ENCODE measurements around the gene SUSD2.

The SUSD2 gene

DNA sequence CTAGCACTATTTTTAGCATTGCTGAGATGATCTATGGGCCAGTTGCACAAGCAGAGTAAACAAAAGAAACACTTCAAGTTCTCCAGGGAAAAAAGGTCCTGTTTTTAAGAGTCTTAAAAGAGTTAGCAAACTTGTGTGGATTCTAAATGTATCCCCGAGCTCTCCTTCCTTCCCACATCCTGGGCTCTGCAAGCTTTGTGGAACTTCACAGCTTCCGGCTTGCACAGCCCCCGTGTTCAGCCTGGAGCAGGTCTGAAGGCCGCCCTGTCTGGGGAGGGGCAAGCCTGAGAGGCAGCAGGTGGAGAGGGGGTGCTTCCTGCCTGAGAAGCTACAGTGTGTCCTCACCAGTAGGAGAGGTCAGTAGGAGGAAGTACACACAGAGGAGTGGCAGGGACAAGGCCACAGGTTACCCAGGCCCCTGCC, 35.1 kb upstream of the SUSD2 start:
- no peak overlapping the region for H3K4me3 ChIP-seq (ENCODE audit: low read depth in 1 of 2, low read length in 2 of 2)
- no peaks in the 10 kb centered on the region for H3K9me3 ChIP-seq (ENCODE audit: insufficient read depth, low read length, severe bottlenecking)
- DNase-seq = peak; percentile 16
- peaks cover 83% of the 10 kb centered on the region for H4K20me1 ChIP-seq (ENCODE audit: insufficient read depth, low read length)
- H3K36me3 ChIP-seq (ENCODE audit: insufficient read depth, low read length) = peaks cover 62% of the 10 kb centered on the region
- peak; percentile 51; the same call in 2 of the 3 replicates for ATAC-seq (ENCODE audit: insufficient read depth, low read depth)
- no peak overlapping the region for H3K27ac ChIP-seq (ENCODE audit: low read length)
- no peaks in the 10 kb centered on the region for H3K4me1 ChIP-seq (ENCODE audit: insufficient read depth, low read length)
- H2AFZ ChIP-seq (ENCODE audit: low read depth, low read length) = no peak overlapping the region
- no peak overlapping the region for H3K4me2 ChIP-seq (ENCODE audit: insufficient read depth, low read length)
- no peak overlapping the region for H3K9ac ChIP-seq (ENCODE audit: low read depth, low read length)
- H3K79me2 ChIP-seq (ENCODE audit: insufficient read depth, low read length) = no peaks in the 10 kb centered on the region
- TF ChIP-seq EZH2 (IDR thresholded peaks at IDR 0.05; ENCODE audit: borderline replicate concordance, low read depth, low read length, severe bottlenecking) = no peak
- TF ChIP-seq, protein P1, sequence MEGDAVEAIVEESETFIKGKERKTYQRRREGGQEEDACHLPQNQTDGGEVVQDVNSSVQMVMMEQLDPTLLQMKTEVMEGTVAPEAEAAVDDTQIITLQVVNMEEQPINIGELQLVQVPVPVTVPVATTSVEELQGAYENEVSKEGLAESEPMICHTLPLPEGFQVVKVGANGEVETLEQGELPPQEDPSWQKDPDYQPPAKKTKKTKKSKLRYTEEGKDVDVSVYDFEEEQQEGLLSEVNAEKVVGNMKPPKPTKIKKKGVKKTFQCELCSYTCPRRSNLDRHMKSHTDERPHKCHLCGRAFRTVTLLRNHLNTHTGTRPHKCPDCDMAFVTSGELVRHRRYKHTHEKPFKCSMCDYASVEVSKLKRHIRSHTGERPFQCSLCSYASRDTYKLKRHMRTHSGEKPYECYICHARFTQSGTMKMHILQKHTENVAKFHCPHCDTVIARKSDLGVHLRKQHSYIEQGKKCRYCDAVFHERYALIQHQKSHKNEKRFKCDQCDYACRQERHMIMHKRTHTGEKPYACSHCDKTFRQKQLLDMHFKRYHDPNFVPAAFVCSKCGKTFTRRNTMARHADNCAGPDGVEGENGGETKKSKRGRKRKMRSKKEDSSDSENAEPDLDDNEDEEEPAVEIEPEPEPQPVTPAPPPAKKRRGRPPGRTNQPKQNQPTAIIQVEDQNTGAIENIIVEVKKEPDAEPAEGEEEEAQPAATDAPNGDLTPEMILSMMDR (IDR thresholded peaks at IDR 0.05; ENCODE audit: borderline replicate concordance, extremely low read depth, low read length, poor library complexity, severe bottlenecking) = no peak
- H3K27me3 ChIP-seq (ENCODE audit: insufficient read depth, low read length, poor library complexity) = no peaks in the 10 kb centered on the region

GRCh38 chr22:24146791-24147353, 34.4 kb upstream of the SUSD2 start:
- Histone ChIP-seq H3K4me1 (ENCODE audit: insufficient read depth, low read length) (no peaks in the 10 kb centered on the region), H3K27me3 (ENCODE audit: insufficient read depth, low read length, poor library complexity) (no peaks in the 10 kb centered on the region), H3K4me3 (ENCODE audit: low read depth in 1 of 2, low read length in 2 of 2) (no peak overlapping the region), H3K4me2 (ENCODE audit: insufficient read depth, low read length) (no peak overlapping the region), H3K27ac (ENCODE audit: low read length) (no peak overlapping the region), H3K9ac (ENCODE audit: low read depth, low read length) (no peak overlapping the region), H3K79me2 (ENCODE audit: insufficient read depth, low read length) (no peaks in the 10 kb centered on the region), H4K20me1 (ENCODE audit: insufficient read depth, low read length) (peaks cover 84% of the 10 kb centered on the region), H3K36me3 (ENCODE audit: insufficient read depth, low read length) (peaks cover 68% of the 10 kb centered on the region), H2AFZ (ENCODE audit: low read depth, low read length) (no peak overlapping the region), H3K9me3 (ENCODE audit: insufficient read depth, low read length, severe bottlenecking) (no peaks in the 10 kb centered on the region)
- TF ChIP-seq EZH2 (IDR thresholded peaks at IDR 0.05; ENCODE audit: borderline replicate concordance, low read depth, low read length, severe bottlenecking) = no peak
- TF ChIP-seq, protein P1 (IDR thresholded peaks at IDR 0.05; ENCODE audit: borderline replicate concordance, extremely low read depth, low read length, poor library complexity, severe bottlenecking) = no peak
- ATAC-seq (ENCODE audit: insufficient read depth, low read depth) = no peak
- no peak for DNase-seq

GRCh38 chr22:24147666-24148065, 33.6 kb upstream of the SUSD2 start:
- no peak overlapping the region for H3K27ac ChIP-seq (ENCODE audit: low read length)
- H3K4me3 ChIP-seq (ENCODE audit: low read depth in 1 of 2, low read length in 2 of 2) = no peak overlapping the region
- no peaks in the 10 kb centered on the region for H3K27me3 ChIP-seq (ENCODE audit: insufficient read depth, low read length, poor library complexity)
- no peak for ATAC-seq (ENCODE audit: insufficient read depth, low read depth)
- H3K9me3 ChIP-seq (ENCODE audit: insufficient read depth, low read length, severe bottlenecking) = no peaks in the 10 kb centered on the region
- no peak overlapping the region for H3K4me2 ChIP-seq (ENCODE audit: insufficient read depth, low read length)
- H3K79me2 ChIP-seq (ENCODE audit: insufficient read depth, low read length) = no peaks in the 10 kb centered on the region
- no peak overlapping the region for H2AFZ ChIP-seq (ENCODE audit: low read depth, low read length)
- DNase-seq = no peak
- H3K9ac ChIP-seq (ENCODE audit: low read depth, low read length) = no peak overlapping the region
- peaks cover 83% of the 10 kb centered on the region for H4K20me1 ChIP-seq (ENCODE audit: insufficient read depth, low read length)
- no peak for TF ChIP-seq EZH2 (IDR thresholded peaks at IDR 0.05; ENCODE audit: borderline replicate concordance, low read depth, low read length, severe bottlenecking)
- TF ChIP-seq, protein P1 (IDR thresholded peaks at IDR 0.05; ENCODE audit: borderline replicate concordance, extremely low read depth, low read length, poor library complexity, severe bottlenecking) = no peak
- no peaks in the 10 kb centered on the region for H3K4me1 ChIP-seq (ENCODE audit: insufficient read depth, low read length)
- H3K36me3 ChIP-seq (ENCODE audit: insufficient read depth, low read length) = peaks cover 67% of the 10 kb centered on the region

Data from DND-41 (cell line).